ENCODE results near the gene EEF2K. TPM values are rescaled to one million over a fixed set of nuclear protein-coding genes. Genes with fewer than 3 reads are reported as not detected.
A peak's percentile ranks its signal among the peaks of the same experiment; 100 is the strongest.
"Not testable (repeated sequence)": the region's sequence is repeated elsewhere in the genome, so short reads cannot be mapped to it uniquely, and the experiment has no call there.

EEF2K gene
- total RNA-seq, 1 experiment from 2014 or later = 9.1 TPM

DNA sequence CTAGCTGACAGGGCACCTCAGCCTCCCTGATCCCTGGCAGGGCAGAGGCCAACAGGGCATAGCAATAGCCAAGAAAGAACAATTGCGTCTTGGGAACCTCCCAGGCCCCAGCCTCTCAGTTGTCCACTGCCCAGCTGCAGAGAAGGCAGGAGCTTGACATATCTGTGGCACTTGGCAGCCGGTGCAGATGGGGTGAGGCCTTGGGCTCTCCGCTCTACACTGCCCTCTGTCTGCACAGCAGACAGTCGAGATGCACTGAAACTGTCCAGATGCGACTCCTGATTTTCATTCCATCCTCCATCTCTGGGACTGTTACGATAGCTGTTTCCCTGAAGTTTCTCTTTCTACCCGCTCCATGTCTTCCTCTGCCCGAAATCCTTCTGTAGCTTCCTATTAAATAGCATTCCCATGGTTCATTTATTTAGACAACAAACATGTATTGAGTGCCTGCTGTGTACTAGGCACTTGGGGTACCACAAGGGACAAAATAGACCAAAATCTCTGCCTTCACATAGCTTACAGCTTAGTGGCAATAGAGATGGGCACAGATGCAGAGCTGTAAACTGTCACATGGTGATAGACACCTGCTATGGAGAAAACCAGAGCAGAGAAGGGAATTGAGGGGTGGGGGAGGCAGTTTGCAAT, 94.5 kb downstream of the EEF2K start:
- no peaks in the 10 kb centered on the region for H3F3A ChIP-seq (ENCODE audit: low read length, unreplicated experiment)
- H3K9ac ChIP-seq (ENCODE audit: low read length) = no peak overlapping the region
- ChIA-PET POLR2A (ENCODE audit: unreplicated experiment) (no interaction called here), CTCF (interaction anchor here (0.6 to 0.8 kb wide), 2 partner anchors 96 to 104 kb away, joined by 3 to 5 read pairs; no protein-coding TSS in a partner anchor)
- H3K4me2 ChIP-seq (ENCODE audit: low read length) = no peak overlapping the region
- peaks cover 7% of the 10 kb centered on the region; the same call in 1 of the 2 replicates for H3K36me3 ChIP-seq (ENCODE audit: low read depth, low read length)
- peaks cover 60% of the 10 kb centered on the region for H3K79me2 ChIP-seq (ENCODE audit: low read length)
- intact Hi-C loops (cut with micrococcal nuclease) = no loop called here
- H3K4me3 ChIP-seq (ENCODE audit: low read length) = no peak overlapping the region
- H3K27ac ChIP-seq (ENCODE audit: low read length) = no peak overlapping the region
- H3K9me3 ChIP-seq (ENCODE audit: low read length) = no peaks in the 10 kb centered on the region
- H3K27me3 ChIP-seq (ENCODE audit: low read length) = no peaks in the 10 kb centered on the region
- peaks cover 17% of the 10 kb centered on the region for H4K20me1 ChIP-seq (ENCODE audit: low read length)
- DNase-seq (peak; percentile 57), ATAC-seq (peak; percentile 16; the same call in 1 of the 2 replicates)
- BruUV-seq (replicated peaks) = no TSS peak
- H3K4me1 ChIP-seq (ENCODE audit: insufficient read depth, low read length) = no peaks in the 10 kb centered on the region
- no peaks in the 10 kb centered on the region for H3K9me2 ChIP-seq (replicated peaks; ENCODE audit: low read length)
- TF ChIP-seq EZH2phosphoT487 (IDR thresholded peaks at IDR 0.05; ENCODE audit: borderline replicate concordance, low read length) = no peak
- TF ChIP-seq, protein P1, sequence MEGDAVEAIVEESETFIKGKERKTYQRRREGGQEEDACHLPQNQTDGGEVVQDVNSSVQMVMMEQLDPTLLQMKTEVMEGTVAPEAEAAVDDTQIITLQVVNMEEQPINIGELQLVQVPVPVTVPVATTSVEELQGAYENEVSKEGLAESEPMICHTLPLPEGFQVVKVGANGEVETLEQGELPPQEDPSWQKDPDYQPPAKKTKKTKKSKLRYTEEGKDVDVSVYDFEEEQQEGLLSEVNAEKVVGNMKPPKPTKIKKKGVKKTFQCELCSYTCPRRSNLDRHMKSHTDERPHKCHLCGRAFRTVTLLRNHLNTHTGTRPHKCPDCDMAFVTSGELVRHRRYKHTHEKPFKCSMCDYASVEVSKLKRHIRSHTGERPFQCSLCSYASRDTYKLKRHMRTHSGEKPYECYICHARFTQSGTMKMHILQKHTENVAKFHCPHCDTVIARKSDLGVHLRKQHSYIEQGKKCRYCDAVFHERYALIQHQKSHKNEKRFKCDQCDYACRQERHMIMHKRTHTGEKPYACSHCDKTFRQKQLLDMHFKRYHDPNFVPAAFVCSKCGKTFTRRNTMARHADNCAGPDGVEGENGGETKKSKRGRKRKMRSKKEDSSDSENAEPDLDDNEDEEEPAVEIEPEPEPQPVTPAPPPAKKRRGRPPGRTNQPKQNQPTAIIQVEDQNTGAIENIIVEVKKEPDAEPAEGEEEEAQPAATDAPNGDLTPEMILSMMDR (conservative IDR thresholded peaks at IDR 0.05; ENCODE audit: low read depth, low read length) = peak; percentile 68
- TF ChIP-seq EZH2 (IDR thresholded peaks at IDR 0.05; ENCODE audit: low read length, unreplicated experiment) = no peak
- no peak overlapping the region for H2AFZ ChIP-seq (ENCODE audit: low read length)

GRCh38 chr16:22301423-22301822, 95.3 kb downstream of the EEF2K start:
- CTCF ChIA-PET; H3K9me3 ChIP-seq (ENCODE audit: low read length); H3K4me2 ChIP-seq (ENCODE audit: low read length); H3F3A ChIP-seq (ENCODE audit: low read length, unreplicated experiment); H3K27me3 ChIP-seq (ENCODE audit: low read length); H3K4me1 ChIP-seq (ENCODE audit: insufficient read depth, low read length); BruUV-seq (replicated peaks); H3K36me3 ChIP-seq (ENCODE audit: low read depth, low read length); POLR2A ChIA-PET (ENCODE audit: unreplicated experiment); intact Hi-C loops (cut with micrococcal nuclease); H3K9ac ChIP-seq (ENCODE audit: low read length); DNase-seq; H2AFZ ChIP-seq (ENCODE audit: low read length); H3K4me3 ChIP-seq (ENCODE audit: low read length); H3K27ac ChIP-seq (ENCODE audit: low read length); H3K9me2 ChIP-seq (replicated peaks; ENCODE audit: low read length); ATAC-seq: not testable (repeated sequence)
- Histone ChIP-seq H4K20me1 (ENCODE audit: low read length) (peaks cover 17% of the 10 kb centered on the region), H3K79me2 (ENCODE audit: low read length) (peaks cover 60% of the 10 kb centered on the region)

- Histone ChIP-seq H3K9me2 (replicated peaks; ENCODE audit: low read length) (no peaks in the 10 kb centered on the region), H3K9me3 (ENCODE audit: low read length) (no peaks in the 10 kb centered on the region), H4K20me1 (ENCODE audit: low read length) (peaks cover 17% of the 10 kb centered on the region), H3K9ac (ENCODE audit: low read length) (no peak overlapping the region), H3K27me3 (ENCODE audit: low read length) (no peaks in the 10 kb centered on the region), H3K4me2 (ENCODE audit: low read length) (no peak overlapping the region), H3K36me3 (ENCODE audit: low read depth, low read length) (peaks cover 7% of the 10 kb centered on the region), H3K4me3 (ENCODE audit: low read length) (no peak overlapping the region), H3K79me2 (ENCODE audit: low read length) (peaks cover 54% of the 10 kb centered on the region), H3F3A (ENCODE audit: low read length, unreplicated experiment) (no peaks in the 10 kb centered on the region), H3K4me1 (ENCODE audit: insufficient read depth, low read length) (no peaks in the 10 kb centered on the region), H3K27ac (ENCODE audit: low read length) (no peak overlapping the region), H2AFZ (ENCODE audit: low read length) (no peak overlapping the region)
- no peak for DNase-seq
- ChIA-PET CTCF (no interaction called here), POLR2A (ENCODE audit: unreplicated experiment) (no interaction called here)
- TF ChIP-seq EZH2phosphoT487 (IDR thresholded peaks at IDR 0.05; ENCODE audit: borderline replicate concordance, low read length) = no peak
- no peak for TF ChIP-seq EZH2 (IDR thresholded peaks at IDR 0.05; ENCODE audit: low read length, unreplicated experiment)
- no peak for ATAC-seq
- intact Hi-C loops (cut with micrococcal nuclease) = no loop called here
- no TSS peak for BruUV-seq (replicated peaks)
Measured at GRCh38 chr16:22302776-22303363, 96.8 kb downstream of the EEF2K start.
